Aorta (tissue), 5 donors: ENCODE results near the gene SUFU. TPM values are rescaled to one million over a fixed set of nuclear protein-coding genes. Genes with fewer than 3 reads are reported as not detected.

Experiments
- ATAC-seq: fragments of 200-7000 bp; cut with Tn5 transposase; one replicate; pipeline ENCODE4 v1.9.1; 2022; ENCODE audit warnings: moderate library complexity; ENCODE audit not compliant: low FRiP score
- DNase-seq, 2 donors: peaks; one replicate each; pipeline ENCODE4 v3.0.0-alpha.2; 2020
- H3K27ac ChIP-seq, 2 donors: one replicate each; pipeline ENCODE4 v1.5.1; 2013; ENCODE audit warnings: low read length in 2 of 2, mild to moderate bottlenecking in 2 of 2, moderate library complexity in 2 of 2, control low read depth in 1 of 2, inconsistent platforms in 1 of 2, low read depth in 1 of 2
- H3K27me3 ChIP-seq, 2 donors: one replicate each; pipeline ENCODE4 v1.6.1; 2013; ENCODE audit warnings: control low read depth in 1 of 2, low read length in 1 of 2, mild to moderate bottlenecking in 1 of 2, moderate library complexity in 1 of 2; ENCODE audit not compliant: insufficient read depth in 2 of 2, control insufficient read depth in 1 of 2
- H3K36me3 ChIP-seq, 2 donors: one replicate each; pipeline ENCODE4 v1.6.1; 2013; ENCODE audit warnings: control low read depth in 1 of 2, low read length in 1 of 2, mild to moderate bottlenecking in 1 of 2; ENCODE audit not compliant: insufficient read depth in 2 of 2, control insufficient read depth in 1 of 2
- H3K4me1 ChIP-seq, 2 donors: one replicate each; pipeline ENCODE4 v1.6.1; 2013; ENCODE audit warnings: low read length in 2 of 2, control low read depth in 1 of 2, mild to moderate bottlenecking in 1 of 2, moderate library complexity in 1 of 2; ENCODE audit not compliant: insufficient read depth in 2 of 2, control insufficient read depth in 1 of 2
- H3K4me3 ChIP-seq, 2 donors: one replicate each; pipeline ENCODE4 v1.5.1; 2013; ENCODE audit warnings: low read length in 2 of 2, control low read depth in 1 of 2, mild to moderate bottlenecking in 1 of 2
- H3K9me3 ChIP-seq: one replicate; pipeline ENCODE4 v1.6.1; 2013; ENCODE audit warnings: mild to moderate bottlenecking, low read length; ENCODE audit not compliant: control insufficient read depth
- WGBS, 2 donors: extraction: QIAGEN DNeasy Blood & Tissue Kit; methylation state at CpG; one replicate each; pipeline ENCODE4 v1.1.7; 2013; 5-methylcytosine and 5-hydroxymethylcytosine counted together
- intact Hi-C, 2 donors: fragments of 100-400 bp; cut with DNase I; formaldehyde crosslinking; loops; one replicate each; pipeline versions ENCODE4 v1.14.2 to v1.15.0; 2022
- polyA plus RNA-seq, 2 donors: library from polyadenylated mRNA; stranded (reverse); fragments of 200-250 nt; gene quantifications; one replicate each; pipeline ENCODE4 v1.2.3, GENCODE V29; 2013
- total RNA-seq, 2 donors: library from RNA; stranded (reverse); fragmentation: NEBNext Ultra II Directional; extraction: Animal tissue kit (Norgen Biotek cat#: 25700); gene quantifications; one replicate each; pipeline ENCODE4 v1.2.1, GENCODE V29; 2021
- donor health status: healthy with polysubstance abuse.
- donor health status: Bipolar disorder and iron deficiency.
- donor health status: DM: no; HTN: no; CAD: no.
- donor health status: DM: no; HTN: no; CAD: no.
- donor health status: DM: yes; HTN: yes; CAD: no.

SUFU gene
- total and polyA plus RNA-seq, 4 donors = 2.3 to 24.0 (median 7.9) TPM

DNA sequence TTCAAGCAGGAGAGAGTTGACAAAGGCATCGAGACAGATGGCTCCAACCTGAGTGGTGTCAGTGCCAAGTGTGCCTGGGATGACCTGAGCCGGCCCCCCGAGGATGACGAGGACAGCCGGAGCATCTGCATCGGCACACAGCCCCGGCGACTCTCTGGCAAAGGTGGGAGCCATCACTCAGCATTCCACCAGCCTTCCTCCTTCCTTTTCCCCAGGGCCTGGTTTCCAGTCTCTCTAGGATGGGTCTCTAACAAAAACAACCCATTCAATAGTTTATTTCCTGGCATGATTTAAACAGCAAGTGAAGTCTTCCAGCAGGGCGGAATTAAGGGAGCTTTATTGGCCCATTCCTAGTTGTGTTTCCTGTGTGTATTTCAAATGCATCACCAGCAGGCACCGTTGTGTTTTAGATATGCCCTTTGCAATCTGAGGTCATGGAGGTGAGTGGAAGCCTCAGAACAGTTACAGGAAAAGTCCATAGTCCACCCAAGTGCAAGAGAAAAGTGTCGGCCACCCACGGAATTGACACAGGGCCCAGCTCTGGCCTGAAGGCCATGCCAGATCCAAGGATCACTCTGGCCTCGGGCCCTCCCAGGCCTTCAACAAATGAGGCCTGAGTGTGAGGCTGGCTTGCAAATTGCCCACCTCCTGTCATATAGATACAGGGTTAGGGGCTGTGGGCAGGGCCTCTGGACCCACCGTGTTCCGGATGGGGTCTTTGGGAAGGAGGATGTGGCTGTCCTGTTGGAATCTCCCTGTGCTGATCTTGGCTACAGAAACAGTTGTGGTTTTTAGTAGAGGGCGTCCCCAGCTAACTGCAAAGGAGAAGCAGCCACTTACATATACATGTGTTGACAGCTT, 93.6 kb downstream of the SUFU start:
- no peaks in the 10 kb centered on the region for H3K36me3 ChIP-seq
- no peaks in the 10 kb centered on the region for H3K9me3 ChIP-seq
- H3K27ac ChIP-seq = no peak overlapping the region
- H3K27me3 ChIP-seq = no peaks in the 10 kb centered on the region
- WGBS, 2 donors = 35 to 42% methylated on average over 16 of the region's 16 CpGs
- H3K4me3 ChIP-seq = no peak overlapping the region
- intact Hi-C loops = loop anchor here in 1 of 2 donors (5.0 kb wide), 1 partner anchor 50 kb away; no protein-coding TSS in a partner anchor
- no peaks in the 10 kb centered on the region for H3K4me1 ChIP-seq
- DNase-seq (no peak), ATAC-seq (peak; percentile 41)

DNA sequence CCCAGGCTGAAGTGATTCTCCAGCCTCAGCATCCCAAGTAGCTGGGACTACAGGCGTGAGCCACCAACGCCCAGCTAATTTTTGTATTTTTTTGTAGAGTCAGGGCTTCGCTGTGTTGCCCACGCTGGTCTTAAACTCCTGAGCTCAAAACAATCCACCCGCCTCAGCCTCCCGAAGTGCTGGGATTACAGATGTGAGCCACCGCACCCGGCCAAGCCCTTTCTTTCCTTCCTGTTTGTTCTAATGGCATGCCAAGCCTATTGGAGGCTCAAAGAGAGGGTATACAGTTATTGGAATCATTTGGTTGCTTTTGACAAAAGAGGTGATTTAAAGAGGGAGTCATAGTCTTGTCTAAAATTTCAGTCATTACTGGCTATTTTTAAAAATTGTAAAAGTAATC, 94.5 kb downstream of the SUFU start:
- intact Hi-C loops = loop anchor here in 1 of 2 donors (5.0 kb wide), 1 partner anchor 49 kb away; no protein-coding TSS in a partner anchor
- no peaks in the 10 kb centered on the region for H3K36me3 ChIP-seq
- no peak for DNase-seq
- no peaks in the 10 kb centered on the region for H3K4me1 ChIP-seq
- H3K4me3 ChIP-seq = no peak overlapping the region
- 70 to 79% methylated on average over 8 of the region's 8 CpGs for WGBS, 2 donors
- ATAC-seq = no peak
- no peaks in the 10 kb centered on the region for H3K27me3 ChIP-seq
- H3K27ac ChIP-seq = no peak overlapping the region
- H3K9me3 ChIP-seq = no peaks in the 10 kb centered on the region

DNA sequence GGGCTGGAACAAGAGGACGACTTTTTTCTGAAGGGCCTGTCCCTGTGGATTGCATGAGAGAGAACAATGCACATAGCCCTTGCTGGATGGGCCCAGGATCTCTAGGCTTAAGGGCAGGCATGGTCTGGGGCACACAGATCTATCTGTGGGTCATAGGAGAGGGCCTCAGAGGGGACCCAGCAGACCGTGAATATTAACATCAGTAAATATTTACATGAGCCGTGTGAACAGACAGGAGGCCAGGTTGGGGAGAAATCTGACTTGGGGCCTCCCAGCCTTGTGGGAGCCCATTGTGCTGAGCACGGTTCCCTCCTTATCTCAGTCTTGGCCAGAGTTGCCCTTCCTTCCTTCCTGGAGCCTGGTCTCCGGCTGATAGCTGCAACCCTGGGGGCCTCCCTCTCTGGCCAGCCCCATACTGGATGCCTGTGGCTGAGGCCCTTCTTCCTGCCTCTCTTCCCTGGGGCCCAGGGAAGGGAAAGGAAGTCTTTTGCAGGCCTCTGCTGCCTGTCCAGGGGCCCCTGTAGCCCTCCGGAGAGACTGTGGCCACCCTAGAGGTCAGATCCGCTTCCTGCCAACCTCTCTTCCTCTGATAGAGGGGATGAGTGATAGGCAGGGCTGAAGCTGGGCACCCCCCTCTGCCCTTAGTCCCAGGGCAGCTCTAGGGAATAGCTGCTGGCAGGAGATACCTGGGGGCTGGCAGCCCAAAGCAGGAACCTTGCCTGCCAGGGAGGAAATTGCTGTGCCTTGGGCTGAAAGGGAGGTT, 96.0 kb downstream of the SUFU start:
- 23 to 44% methylated on average over 7 of the region's 7 CpGs for WGBS, 2 donors
- no peaks in the 10 kb centered on the region for H3K36me3 ChIP-seq
- no peaks in the 10 kb centered on the region for H3K27me3 ChIP-seq
- ATAC-seq (no peak), DNase-seq (peak in 1 of 2 donors; percentile 49)
- intact Hi-C loops = loop anchor here in 1 of 2 donors (5.0 kb wide), 1 partner anchor 48 kb away; no protein-coding TSS in a partner anchor
- H3K4me3 ChIP-seq = no peak overlapping the region
- H3K9me3 ChIP-seq = no peaks in the 10 kb centered on the region
- no peak overlapping the region for H3K27ac ChIP-seq
- no peaks in the 10 kb centered on the region for H3K4me1 ChIP-seq

DNA sequence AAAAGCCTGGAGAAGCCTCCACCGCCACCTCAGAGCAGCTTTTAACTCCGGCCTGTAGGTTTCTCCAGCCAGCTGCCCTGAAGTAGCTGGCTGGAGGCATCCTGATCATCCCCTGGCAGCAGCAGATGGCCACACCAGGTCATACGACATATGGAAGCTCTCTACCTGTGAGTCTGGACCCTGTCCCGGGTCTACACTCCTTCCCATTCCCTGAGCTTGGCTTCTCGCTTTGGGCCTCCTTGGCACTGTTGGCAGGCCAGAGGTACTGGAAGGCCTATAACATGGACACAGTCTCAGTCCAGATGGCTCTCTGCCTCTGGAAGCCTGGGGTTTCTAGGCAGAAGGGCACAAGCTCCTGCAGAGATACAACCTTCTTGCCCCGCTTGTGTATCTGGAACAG, 97.0 kb downstream of the SUFU start:
- intact Hi-C loops = no loop called here
- ATAC-seq (no peak), DNase-seq (peak in 1 of 2 donors; percentile 38)
- no peak overlapping the region for H3K27ac ChIP-seq
- no peaks in the 10 kb centered on the region for H3K4me1 ChIP-seq
- H3K36me3 ChIP-seq = no peaks in the 10 kb centered on the region
- H3K27me3 ChIP-seq = no peaks in the 10 kb centered on the region
- WGBS, 2 donors = 25 to 49% methylated on average over 6 of the region's 6 CpGs
- no peak overlapping the region for H3K4me3 ChIP-seq
- no peaks in the 10 kb centered on the region for H3K9me3 ChIP-seq

DNA sequence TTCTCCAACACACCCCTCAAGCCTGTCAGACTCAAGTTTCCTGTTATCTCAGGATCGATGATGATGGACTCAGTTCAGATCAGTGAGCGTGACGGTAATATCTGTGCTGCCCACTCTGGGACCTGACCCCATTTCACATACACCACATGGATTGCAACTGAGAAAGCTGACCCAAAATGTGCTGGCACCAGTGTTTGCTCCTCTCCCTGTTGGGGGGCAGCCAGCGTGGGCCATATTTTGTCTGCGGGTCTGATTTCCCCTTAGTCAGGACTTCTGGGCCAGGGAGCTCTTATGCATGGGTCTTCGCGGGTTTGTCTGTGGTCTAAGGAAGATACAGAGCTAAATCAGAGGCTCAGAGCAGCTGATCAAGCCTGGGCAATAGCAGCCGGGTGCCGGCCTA, 97.9 kb downstream of the SUFU start:
- H3K36me3 ChIP-seq = no peaks in the 10 kb centered on the region
- DNase-seq (peak in 1 of 2 donors; percentile 51), ATAC-seq (no peak)
- H3K9me3 ChIP-seq = no peaks in the 10 kb centered on the region
- H3K4me1 ChIP-seq = no peaks in the 10 kb centered on the region
- no peak overlapping the region for H3K4me3 ChIP-seq
- 81 to 87% methylated on average over 9 of the region's 9 CpGs for WGBS, 2 donors
- intact Hi-C loops = no loop called here
- H3K27me3 ChIP-seq = no peaks in the 10 kb centered on the region
- H3K27ac ChIP-seq = peak overlapping the region in 1 of 2 donors; percentile 17

DNA sequence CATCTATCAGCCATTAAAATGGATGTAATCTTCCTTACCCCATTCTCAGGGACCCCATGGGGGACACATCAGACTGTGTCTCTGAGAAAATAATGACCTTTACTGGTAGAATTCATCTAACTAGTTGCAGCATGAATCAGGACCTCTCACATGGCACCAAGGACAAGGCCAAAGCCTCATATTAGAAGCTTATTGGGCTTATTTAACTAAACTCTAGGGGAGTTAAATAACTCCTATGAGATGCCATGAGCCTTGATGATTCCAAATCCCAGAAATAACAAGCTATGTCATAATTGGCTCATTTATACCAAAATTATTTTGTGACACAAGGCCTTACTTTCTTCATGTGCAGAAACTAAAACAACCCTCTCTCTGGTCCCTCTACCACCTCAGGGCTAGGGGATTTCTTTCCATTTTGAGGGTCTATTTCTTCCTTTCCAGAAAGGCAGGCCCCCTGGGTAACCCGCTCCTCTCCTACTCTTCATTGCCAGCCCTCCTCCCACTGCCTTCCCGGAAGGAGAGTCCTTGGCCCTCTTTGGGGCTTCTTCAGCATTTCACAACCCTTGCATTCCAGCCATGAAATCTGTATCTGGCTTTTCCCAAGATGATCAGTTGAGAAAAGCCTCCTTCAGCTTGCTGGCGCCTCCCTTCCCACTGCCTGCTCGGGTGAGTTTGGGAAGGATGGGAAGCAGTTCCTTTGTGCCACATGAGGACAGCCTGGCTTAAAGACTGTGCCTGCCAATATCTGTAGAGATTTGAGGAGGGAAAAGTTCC, 98.7 kb downstream of the SUFU start:
- no peaks in the 10 kb centered on the region for H3K36me3 ChIP-seq
- peak overlapping the region; percentile 17 to 60 for H3K27ac ChIP-seq
- no peaks in the 10 kb centered on the region for H3K9me3 ChIP-seq
- H3K27me3 ChIP-seq = no peaks in the 10 kb centered on the region
- intact Hi-C loops = no loop called here
- H3K4me3 ChIP-seq = no peak overlapping the region
- DNase-seq = peak in 1 of 2 donors; percentile 70
- 28 to 37% methylated on average over 4 of the region's 4 CpGs for WGBS, 2 donors
- H3K4me1 ChIP-seq = no peaks in the 10 kb centered on the region
- ATAC-seq = peak; percentile 81

DNA sequence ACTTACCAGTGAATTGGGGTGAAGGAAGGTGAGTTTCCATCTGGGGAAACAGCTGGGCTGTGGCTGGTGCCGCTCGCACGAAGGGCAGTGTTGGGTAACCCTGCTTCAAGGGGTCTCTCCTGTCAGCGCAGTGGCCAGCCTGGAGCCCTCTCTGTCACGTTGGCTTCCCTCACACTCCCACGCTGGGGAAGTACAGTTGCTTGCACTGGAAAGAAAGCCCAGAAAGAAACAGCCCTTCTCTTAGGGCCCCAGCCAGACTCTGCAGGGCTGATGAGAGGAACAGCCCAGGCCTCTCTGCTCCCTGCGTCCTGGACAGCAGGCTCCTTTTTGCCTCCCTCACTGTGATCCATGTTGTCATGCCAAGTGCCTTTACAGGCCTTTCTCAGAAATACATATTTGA, 100.2 kb downstream of the SUFU start:
- no peak for ATAC-seq
- intact Hi-C loops = no loop called here
- no peaks in the 10 kb centered on the region for H3K4me1 ChIP-seq
- no peaks in the 10 kb centered on the region for H3K9me3 ChIP-seq
- H3K27me3 ChIP-seq = no peaks in the 10 kb centered on the region
- no peak overlapping the region for H3K4me3 ChIP-seq
- peak in 1 of 2 donors; percentile 69 for DNase-seq
- no peak overlapping the region for H3K27ac ChIP-seq
- no peaks in the 10 kb centered on the region for H3K36me3 ChIP-seq
- WGBS, 2 donors = 83 to 89% methylated on average over 7 of the region's 7 CpGs

DNA sequence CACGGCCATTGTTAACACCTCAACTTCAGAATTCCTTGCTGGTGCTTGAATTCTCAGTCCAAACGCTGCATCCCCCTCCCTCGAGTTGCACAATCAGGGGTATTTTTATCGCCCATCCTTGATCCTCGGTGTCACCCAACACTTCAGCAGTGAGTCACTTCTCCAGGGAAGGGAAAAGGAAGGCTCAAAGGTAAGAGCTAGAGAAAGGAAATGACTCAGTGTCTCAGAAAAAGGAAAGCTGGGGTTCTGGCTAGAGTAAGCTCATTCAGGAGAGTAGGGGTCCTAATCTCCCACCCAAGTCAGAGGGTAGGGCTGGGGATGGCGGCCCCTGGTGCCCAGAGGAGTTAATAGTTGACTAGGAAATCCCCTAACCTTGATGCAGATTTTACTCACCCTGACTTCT, 100.7 kb downstream of the SUFU start:
- ATAC-seq = no peak
- Histone ChIP-seq H3K4me1 (no peaks in the 10 kb centered on the region), H3K27ac (no peak overlapping the region), H3K9me3 (no peaks in the 10 kb centered on the region), H3K36me3 (no peaks in the 10 kb centered on the region), H3K4me3 (no peak overlapping the region), H3K27me3 (no peaks in the 10 kb centered on the region)
- 75 to 81% methylated on average over 6 of the region's 6 CpGs for WGBS, 2 donors
- DNase-seq = peak in 1 of 2 donors; percentile 51
- intact Hi-C loops = no loop called here
